Esophagus muscularis mucosa (tissue), 4 donors: ENCODE results near the gene FAM83F. TPM values are rescaled to one million over a fixed set of nuclear protein-coding genes. Genes with fewer than 3 reads are reported as not detected.

Experiments used
- DNase-seq: peaks from one replicate; pipeline ENCODE4 v3.0.0-alpha.2; 2017; ENCODE audit errors: extremely low spot score
- H3K27ac ChIP-seq, 4 donors: fragments of 200-600 bp; sonication (generic); replicated peaks in 1 of 4; 1 replicate in 3 of 4; 2 replicates in 1 of 4; pipeline ENCODE4 v1.5.1; 2016 to 2019; ENCODE audit warnings: mild to moderate bottlenecking in 1 of 4
- H3K27me3 ChIP-seq, 4 donors: fragments of 200-600 bp; sonication (generic); one replicate each; pipeline versions ENCODE4 v1.5.1 to v1.6.0; 2016 to 2019
- H3K36me3 ChIP-seq, 4 donors: fragments of 200-600 bp; sonication (generic); one replicate each; pipeline ENCODE4 v1.5.1; 2016 to 2019
- H3K4me1 ChIP-seq, 4 donors: fragments of 200-600 bp; sonication (generic); one replicate each; pipeline ENCODE4 v1.5.1; 2016 to 2019
- H3K4me3 ChIP-seq, 4 donors: fragments of 200-600 bp; sonication (generic); 1 replicate in 2 of 4; 2 replicates in 2 of 4; pipeline ENCODE4 v1.5.1; 2016 to 2019; ENCODE audit warnings: mild to moderate bottlenecking in 4 of 4, moderate library complexity in 1 of 4
- H3K9me3 ChIP-seq, 4 donors: fragments of 200-600 bp; sonication (generic); 1 replicate in 3 of 4; 2 replicates in 1 of 4; pipeline ENCODE4 v1.5.1; 2016 to 2019
- CTCF ChIP-seq, 3 experiments: fragments of 200-600 bp in 2 of 3; fragments of 450-650 bp in 1 of 3; sonication (generic) in 2 of 3; IDR thresholded peaks; one replicate each; pipeline ENCODE4 v1.5.1; 2017 to 2019; ENCODE audit warnings: antibody characterized with exemption in 3 of 3, mild to moderate bottlenecking in 2 of 3, moderate library complexity in 1 of 3
- EP300 ChIP-seq: sonication (generic); formaldehyde crosslinking; IDR thresholded peaks from one replicate; pipeline ENCODE4 v1.6.1; 2017; ENCODE audit warnings: antibody characterized with exemption
- POLR2A ChIP-seq: fragments of 450-650 bp; IDR thresholded peaks from one replicate; pipeline ENCODE4 v1.6.1; 2017; ENCODE audit warnings: antibody characterized with exemption, moderate library complexity, mild to moderate bottlenecking, low read depth
- POLR2AphosphoS5 ChIP-seq, 2 donors: sonication (generic); formaldehyde crosslinking; IDR thresholded peaks; one replicate each; pipeline ENCODE4 v1.6.1; 2017; ENCODE audit warnings: antibody characterized with exemption in 2 of 2
- WGBS: methylation state at CpG from one replicate; pipeline ENCODE4 v1.1.5; 2018; 5-methylcytosine and 5-hydroxymethylcytosine counted together
- intact Hi-C: fragments of 100-400 bp; cut with DNase I; formaldehyde crosslinking; loops from one replicate; pipeline ENCODE4 v1.15.1; 2023
- total RNA-seq, 4 donors: library from RNA; depleted of rRNA; stranded (reverse); fragments of >200 nt; gene quantifications; one replicate each; pipeline versions ENCODE4 v1.1.0 to v1.2.1, GENCODE V29; 2016

Gene FAM83F
- total RNA-seq, 4 donors from 2014 or later: 0.19 to 0.66 (median 0.41) TPM

GRCh38 chr22:40081662-40082061, 86.9 kb downstream of the FAM83F start:
- whole genome bisulfite sequencing: 86% methylated on average over 5 of the region's 5 CpGs
- Histone ChIP-seq H3K4me3 (no peak overlapping the region), H3K27ac (no peak overlapping the region), H3K36me3 (no peaks in the 10 kb centered on the region), H3K9me3 (no peaks in the 10 kb centered on the region), H3K27me3 (no peaks in the 10 kb centered on the region), H3K4me1 (peaks cover 19 to 63% (median 46%) of the 10 kb centered on the region in 4 donors)
- DNase-seq: peak; percentile 7
- TF ChIP-seq EP300 (no peak), CTCF (IDR thresholded peaks at IDR 0.05) (no peak), POLR2A (no peak), POLR2AphosphoS5 (IDR thresholded peaks at IDR 0.05) (no peak)
- intact Hi-C loops: no loop called here

GRCh38 chr22:40082184-40082583, 87.4 kb downstream of the FAM83F start:
- Histone ChIP-seq H3K27me3 (no peaks in the 10 kb centered on the region), H3K9me3 (no peaks in the 10 kb centered on the region), H3K4me1 (peaks cover 19 to 57% (median 43%) of the 10 kb centered on the region in 4 donors), H3K27ac (no peak overlapping the region), H3K36me3 (no peaks in the 10 kb centered on the region), H3K4me3 (no peak overlapping the region)
- DNase-seq: peak; percentile 17
- intact Hi-C loops: no loop called here
- WGBS: 95% methylated on average over 1 of the region's 1 CpG
- TF ChIP-seq EP300 (no peak), POLR2AphosphoS5 (IDR thresholded peaks at IDR 0.05) (no peak), CTCF (IDR thresholded peaks at IDR 0.05) (no peak), POLR2A (no peak)

GRCh38 chr22:40083794-40084193, 89.0 kb downstream of the FAM83F start:
- peaks cover 19 to 50% (median 46%) of the 10 kb centered on the region in 4 donors for H3K4me1 ChIP-seq
- intact Hi-C loops: no loop called here
- 84% methylated on average over 3 of the region's 3 CpGs for WGBS
- no peaks in the 10 kb centered on the region for H3K36me3 ChIP-seq
- no peaks in the 10 kb centered on the region for H3K9me3 ChIP-seq
- no peak overlapping the region for H3K4me3 ChIP-seq
- TF ChIP-seq POLR2AphosphoS5 (IDR thresholded peaks at IDR 0.05) (no peak), EP300 (no peak), CTCF (IDR thresholded peaks at IDR 0.05) (no peak), POLR2A (no peak)
- no peak for DNase-seq
- no peaks in the 10 kb centered on the region for H3K27me3 ChIP-seq
- H3K27ac ChIP-seq: no peak overlapping the region

- TF ChIP-seq CTCF (IDR thresholded peaks at IDR 0.05) (no peak), POLR2AphosphoS5 (IDR thresholded peaks at IDR 0.05) (no peak), POLR2A (no peak), EP300 (no peak)
- intact Hi-C loops: no loop called here
- Histone ChIP-seq H3K27me3 (no peaks in the 10 kb centered on the region), H3K4me3 (no peak overlapping the region), H3K36me3 (no peaks in the 10 kb centered on the region), H3K9me3 (no peaks in the 10 kb centered on the region), H3K27ac (no peak overlapping the region), H3K4me1 (peaks cover 19 to 50% (median 47%) of the 10 kb centered on the region in 4 donors)
- WGBS: 82% methylated on average over 5 of the region's 5 CpGs
- peak; percentile 26 for DNase-seq
Observed at GRCh38 chr22:40084246-40084645, 89.5 kb downstream of the FAM83F start.

- TF ChIP-seq EP300: no peak
- no peak for TF ChIP-seq CTCF (IDR thresholded peaks at IDR 0.05)
- TF ChIP-seq POLR2A: no peak
- TF ChIP-seq POLR2AphosphoS5 (IDR thresholded peaks at IDR 0.05): no peak
- no peak for DNase-seq
- Histone ChIP-seq H3K27me3 (no peaks in the 10 kb centered on the region), H3K9me3 (no peaks in the 10 kb centered on the region), H3K36me3 (no peaks in the 10 kb centered on the region), H3K4me3 (no peak overlapping the region), H3K4me1 (peaks cover 7 to 22% (median 18%) of the 10 kb centered on the region in 4 donors), H3K27ac (no peak overlapping the region)
- WGBS: 81% methylated on average over 1 of the region's 1 CpG
- intact Hi-C loops: no loop called here
Observed at GRCh38 chr22:40088818-40089217, 94.1 kb downstream of the FAM83F start.
